Keratinocyte (primary cell): ENCODE measurements around the gene KRTAP20-4. TPM values are rescaled to one million over a fixed set of nuclear protein-coding genes. Genes with fewer than 3 reads are reported as not detected.

Experiments
- DNase-seq: peaks from one replicate; pipeline ENCODE4 v3.0.0-alpha.2; 2011; ENCODE audit warnings: low read depth, missing footprints, low spot score
- FAIRE-seq: peaks from 2 replicates; lab custom pipeline; 2011; peaks lifted over from hg19 to GRCh38; lab: Jason Lieb, UNC
- H2AFZ ChIP-seq: 2 replicates; pipeline ENCODE4 v1.6.0; 2012; ENCODE audit warnings: low read length, control low read depth, inconsistent platforms; ENCODE audit not compliant: control insufficient read depth
- H3K27ac ChIP-seq: 2 replicates; pipeline ENCODE4 v1.5.1; 2011; ENCODE audit warnings: low read length; ENCODE audit not compliant: control insufficient read depth, insufficient read depth
- H3K27me3 ChIP-seq: 3 replicates; pipeline ENCODE4 v1.6.0; 2011; ENCODE audit warnings: low read length; ENCODE audit not compliant: control insufficient read depth, insufficient read depth; ENCODE audit errors: extremely low read depth
- H3K36me3 ChIP-seq, 2 experiments: 2 replicates in 1 of 2; 3 replicates in 1 of 2; pipeline ENCODE4 v1.5.1; 2011; ENCODE audit warnings: low read length in 2 of 2, mild to moderate bottlenecking in 1 of 2; ENCODE audit not compliant: control insufficient read depth in 2 of 2, insufficient read depth in 2 of 2; ENCODE audit errors: extremely low read depth in 1 of 2
- H3K4me1 ChIP-seq: 3 replicates; pipeline ENCODE4 v1.5.1; 2011; ENCODE audit warnings: low read length; ENCODE audit not compliant: control insufficient read depth, insufficient read depth; ENCODE audit errors: extremely low read depth
- H3K4me2 ChIP-seq: 3 replicates; pipeline ENCODE4 v1.6.0; 2011; ENCODE audit warnings: low read depth, low read length; ENCODE audit not compliant: control insufficient read depth, insufficient read depth; ENCODE audit errors: extremely low read depth
- H3K4me3 ChIP-seq, 3 experiments: fragments of 200-600 bp in 1 of 3; sonication (generic) in 1 of 3; 2 replicates in 2 of 3; 3 replicates in 1 of 3; pipeline ENCODE4 v1.5.1; 2011 to 2016; ENCODE audit warnings: low read length in 3 of 3, mild to moderate bottlenecking in 3 of 3, control low read depth in 2 of 3, inconsistent platforms in 1 of 3, low read depth in 1 of 3, mixed read lengths in 1 of 3, mixed run types in 1 of 3, moderate library complexity in 1 of 3; ENCODE audit not compliant: control insufficient read depth in 2 of 3, insufficient read depth in 2 of 3; ENCODE audit errors: extremely low read depth in 1 of 3
- H3K79me2 ChIP-seq: 2 replicates; pipeline ENCODE4 v1.6.0; 2012; ENCODE audit warnings: low read length; ENCODE audit not compliant: control insufficient read depth, insufficient read depth
- H3K9ac ChIP-seq: 3 replicates; pipeline ENCODE4 v1.6.0; 2011; ENCODE audit warnings: low read length; ENCODE audit not compliant: control insufficient read depth, insufficient read depth; ENCODE audit errors: extremely low read depth
- H3K9me1 ChIP-seq: 3 replicates; pipeline ENCODE4 v1.6.0; 2011; ENCODE audit warnings: low read length; ENCODE audit not compliant: control insufficient read depth, insufficient read depth; ENCODE audit errors: extremely low read depth
- H3K9me3 ChIP-seq: 2 replicates; pipeline ENCODE4 v1.5.1; 2012; ENCODE audit warnings: low read depth, low read length; ENCODE audit not compliant: control insufficient read depth
- H4K20me1 ChIP-seq: 3 replicates; pipeline ENCODE4 v1.6.0; 2011; ENCODE audit warnings: low read length; ENCODE audit not compliant: control insufficient read depth, insufficient read depth; ENCODE audit errors: extremely low read depth
- CTCF ChIP-seq, 3 experiments: IDR thresholded peaks in 1 of 3; conservative IDR thresholded peaks in 1 of 3; optimal IDR thresholded peaks in 1 of 3; 2 replicates in 2 of 3; 3 replicates in 1 of 3; pipeline versions ENCODE3 to v1.5.1; 2011; ENCODE audit warnings: low read length in 3 of 3, mild to moderate bottlenecking in 3 of 3, moderate library complexity in 2 of 3, control low read depth in 1 of 3, inconsistent platforms in 1 of 3; ENCODE audit not compliant: insufficient read depth in 2 of 3; ENCODE audit errors: extremely low read depth in 1 of 3
- EZH2 ChIP-seq: IDR thresholded peaks from one replicate; pipeline ENCODE4 v1.6.1; 2012; ENCODE audit warnings: inconsistent platforms, mild to moderate bottlenecking, low read length, moderate library complexity
- dilution Hi-C: fragments of 300-500 bp; cut with MboI; formaldehyde crosslinking; loops from one replicate; pipeline ENCODE4 v1.7.0; 2020; ENCODE audit warnings: low sequenced_read_pairs; ENCODE audit not compliant: extremely low pct_ligation_motif_present
- polyA plus RNA-seq, 5 experiments: library from polyadenylated mRNA; depleted of rRNA in 3 of 5; stranded (reverse) in 3 of 5; stranded (forward) in 1 of 5; unstranded in 1 of 5; fragments of >200 nt; gene quantifications; 1 replicate in 1 of 5; 2 replicates in 3 of 5; 3 replicates in 1 of 5; pipeline versions ENCODE4 v1.2.1 to v1.2.3, GENCODE V29; 2011 to 2012; ENCODE audit warnings: missing spikeins in 2 of 5, low read depth in 1 of 5, low replicate concordance in 1 of 5

Gene KRTAP20-4
- polyA plus RNA-seq, 1 donor (not counting 4 experiments of a cell fraction or from before 2014, with no cell fraction given): not detected

- H3K79me2 ChIP-seq: no peaks in the 10 kb centered on the region
- H4K20me1 ChIP-seq: no peaks in the 10 kb centered on the region
- no peak overlapping the region for H3K4me2 ChIP-seq
- FAIRE-seq (no peak), DNase-seq (no peak)
- no peaks in the 10 kb centered on the region for H3K27me3 ChIP-seq
- dilution Hi-C loops: no loop called here
- no peak overlapping the region for H3K4me3 ChIP-seq
- H3K36me3 ChIP-seq: no peaks in the 10 kb centered on the region
- no peaks in the 10 kb centered on the region for H3K9me3 ChIP-seq
- no peak overlapping the region for H3K9ac ChIP-seq
- TF ChIP-seq EZH2: no peak
- TF ChIP-seq CTCF (optimal IDR thresholded peaks at IDR 0.05 in 1 of 3, IDR thresholded peaks at IDR 0.05 in 1 of 3, conservative IDR thresholded peaks at IDR 0.05 in 1 of 3; ENCODE audit: extremely low read depth in 1 of 3, insufficient read depth in 2 of 3, low read length in 3 of 3): no peak
- no peaks in the 10 kb centered on the region for H3K9me1 ChIP-seq
- H3K4me1 ChIP-seq: no peaks in the 10 kb centered on the region
- H2AFZ ChIP-seq: no peak overlapping the region
- H3K27ac ChIP-seq: no peak overlapping the region
Measured at GRCh38 chr21:30620080-30620479, 347 bp upstream of the KRTAP20-4 start.

DNA sequence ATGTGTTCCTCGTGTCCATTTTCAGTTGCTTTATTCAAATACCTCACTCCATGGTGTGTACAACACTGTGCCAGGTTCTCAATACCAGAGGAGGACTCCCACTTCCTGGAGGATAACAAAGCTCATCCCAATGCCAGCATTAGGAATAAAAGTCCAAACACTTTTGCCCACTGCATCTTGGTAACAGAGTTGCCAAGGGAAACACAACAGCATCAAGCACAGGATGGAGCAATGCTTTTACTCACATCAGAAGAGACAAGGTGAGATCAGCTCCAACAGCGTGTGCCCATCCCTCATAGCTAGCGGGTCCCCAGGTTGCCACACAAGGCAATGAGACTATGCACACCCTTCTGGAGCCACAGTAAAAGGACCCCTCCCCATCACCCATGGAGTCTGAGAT lies 2.9 kb downstream of the KRTAP20-4 start:
- H2AFZ ChIP-seq: no peak overlapping the region
- no peak overlapping the region for H3K4me3 ChIP-seq
- no peaks in the 10 kb centered on the region for H3K9me3 ChIP-seq
- H3K4me2 ChIP-seq: no peak overlapping the region
- no peaks in the 10 kb centered on the region for H3K79me2 ChIP-seq
- dilution Hi-C loops: no loop called here
- FAIRE-seq (no peak), DNase-seq (no peak)
- H3K36me3 ChIP-seq: no peaks in the 10 kb centered on the region
- H3K27me3 ChIP-seq: no peaks in the 10 kb centered on the region
- H3K9ac ChIP-seq: no peak overlapping the region
- no peaks in the 10 kb centered on the region for H3K9me1 ChIP-seq
- H3K4me1 ChIP-seq: no peaks in the 10 kb centered on the region
- no peak for TF ChIP-seq CTCF (optimal IDR thresholded peaks at IDR 0.05 in 1 of 3, IDR thresholded peaks at IDR 0.05 in 1 of 3, conservative IDR thresholded peaks at IDR 0.05 in 1 of 3; ENCODE audit: extremely low read depth in 1 of 3, insufficient read depth in 2 of 3, low read length in 3 of 3)
- no peak for TF ChIP-seq EZH2
- no peaks in the 10 kb centered on the region for H4K20me1 ChIP-seq
- no peak overlapping the region for H3K27ac ChIP-seq
